DMS153 treated with DMSO at 0.1 percent for 48 hours (cell line): ENCODE results near the gene TEKT1.
"Not testable (repeated sequence)": the region's sequence is repeated elsewhere in the genome, so short reads cannot be mapped to it uniquely, and the experiment has no call there.

Experiments
- DNase-seq: peaks from one replicate; lab custom pipeline; 2025; ENCODE audit not compliant: unreplicated experiment; lab: John Stamatoyannopoulos, UW

Gene TEKT1

DNA sequence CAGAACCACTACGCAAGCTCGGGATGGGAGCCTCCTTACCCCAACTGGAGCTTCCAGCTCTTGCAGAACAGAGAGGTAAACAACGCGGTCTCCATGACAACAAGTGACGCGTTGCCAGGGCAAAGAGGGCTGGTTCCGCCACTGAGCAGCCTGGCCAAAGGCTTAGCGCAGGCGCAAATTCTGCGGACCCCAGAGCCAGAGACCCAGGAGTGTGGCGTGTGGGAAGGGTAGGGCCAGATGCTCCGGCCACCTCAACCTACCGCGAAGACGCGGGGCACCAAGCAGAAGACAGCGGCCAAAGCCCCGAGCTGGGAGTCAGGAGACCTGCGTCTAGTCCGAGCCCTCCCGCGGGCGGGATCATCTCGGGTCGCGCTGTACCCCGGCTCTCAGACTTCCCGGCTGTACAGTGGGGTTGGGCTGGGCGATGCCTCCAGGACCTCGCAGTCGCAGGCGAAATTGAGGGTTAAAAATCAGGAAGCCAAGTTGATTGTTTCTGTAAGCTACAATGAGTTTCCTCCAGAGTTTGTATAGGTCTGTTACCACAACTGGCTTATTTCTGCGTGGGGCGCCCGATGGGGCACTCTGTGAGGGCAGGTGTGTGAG, at the start of gene TEKT1:
TEKT1 (minus strand) TSS at position 69 of the 603 bp plus-strand sequence. CDS start 1,353 bp downstream, outside the sequence.
- peak; percentile 9 for DNase-seq

DNA sequence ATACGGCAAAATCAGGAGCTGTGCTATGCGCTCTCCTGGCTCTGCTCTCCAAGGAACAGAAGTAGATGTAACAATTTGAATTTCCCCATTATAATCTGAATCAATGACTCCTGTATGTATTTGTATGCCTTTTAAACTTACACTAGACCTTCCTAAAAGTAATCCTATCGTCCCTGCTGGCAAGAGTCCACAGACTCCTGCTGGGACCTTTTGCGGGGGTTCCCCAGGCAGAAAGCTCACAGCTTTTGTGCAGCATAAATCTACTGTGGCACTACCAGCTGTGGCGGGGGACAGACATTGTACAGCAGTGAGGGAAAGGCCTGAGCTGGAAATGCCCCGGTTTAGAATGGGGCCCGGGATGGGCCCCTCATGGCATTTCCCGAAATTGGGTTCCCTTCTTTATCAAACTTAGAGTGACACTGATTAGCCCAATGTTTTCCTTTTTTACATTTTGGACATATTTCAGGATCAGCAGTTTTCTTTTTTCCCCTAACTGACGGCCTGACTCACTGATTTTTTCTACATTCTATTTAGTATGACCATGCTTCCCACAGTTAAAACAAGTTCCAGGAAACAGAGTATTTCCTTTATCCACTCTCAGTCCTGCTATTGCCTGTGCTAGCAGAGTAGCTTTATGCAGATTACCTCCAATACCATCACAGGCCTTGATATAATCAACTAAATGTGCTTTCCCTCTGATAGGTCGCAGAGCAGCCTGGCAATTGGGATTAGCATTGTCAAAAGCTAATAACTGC, 47.9 kb upstream of the TEKT1 start:
- DNase-seq = not testable (repeated sequence)

DNA sequence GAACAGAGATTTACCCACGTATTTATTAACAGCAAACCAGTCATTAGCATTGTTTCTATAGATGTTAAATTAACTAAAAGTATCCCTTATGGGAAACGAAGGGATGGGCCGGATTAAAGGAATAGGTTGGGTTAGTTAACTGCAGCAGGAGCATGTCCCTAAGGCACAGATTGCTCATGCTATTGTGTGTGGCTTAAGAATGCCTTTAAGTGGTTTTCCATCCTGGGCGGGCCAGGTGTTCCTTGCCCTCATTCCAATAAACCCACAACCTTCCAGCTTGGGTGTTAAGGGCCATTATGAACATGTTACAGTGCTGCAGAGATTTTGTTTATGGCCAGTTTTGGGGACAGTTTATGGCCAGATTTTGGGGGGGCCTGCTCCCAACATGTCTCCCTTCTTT, 43.7 kb upstream of the TEKT1 start:
- DNase-seq = not testable (repeated sequence)

DNA sequence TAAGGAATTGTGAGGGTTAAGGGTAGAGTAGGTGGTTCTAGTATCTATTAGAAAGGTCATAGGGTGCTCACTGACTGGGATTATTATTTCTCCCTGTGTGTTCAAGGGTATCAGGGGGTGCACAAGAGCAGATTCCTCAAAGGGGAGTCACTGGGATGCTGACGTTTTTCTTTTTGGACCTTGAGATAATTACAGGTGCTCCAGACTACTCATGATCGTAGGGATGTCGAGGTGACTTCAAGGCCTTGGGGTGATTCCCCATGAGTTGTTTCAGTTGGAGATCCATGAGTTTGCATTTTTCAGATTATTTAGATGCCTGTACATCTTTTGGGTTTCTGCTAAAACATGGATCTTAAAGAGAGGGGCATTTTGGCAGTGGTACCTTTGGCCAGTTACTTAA, 41.4 kb upstream of the TEKT1 start:
- no peak for DNase-seq

DNA sequence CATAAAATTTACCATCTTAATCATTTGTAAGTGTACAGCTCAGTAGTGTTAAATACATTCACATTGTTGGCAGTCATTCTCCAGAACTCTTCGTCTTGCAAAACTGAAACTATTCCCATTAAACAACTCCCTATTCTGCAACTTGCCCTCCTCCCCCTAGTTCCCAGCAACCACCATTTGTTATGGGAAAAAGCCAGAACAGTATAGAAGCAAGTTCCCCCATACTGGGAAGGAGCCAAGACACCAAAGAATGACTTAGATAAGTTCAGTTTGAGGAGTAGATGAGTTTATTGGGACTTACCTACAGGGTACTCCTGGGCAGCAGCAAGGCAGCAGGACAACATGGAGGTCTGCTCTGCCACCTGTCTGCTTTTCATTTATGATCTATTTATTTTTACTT, 39.3 kb upstream of the TEKT1 start:
- DNase-seq = no peak

DNA sequence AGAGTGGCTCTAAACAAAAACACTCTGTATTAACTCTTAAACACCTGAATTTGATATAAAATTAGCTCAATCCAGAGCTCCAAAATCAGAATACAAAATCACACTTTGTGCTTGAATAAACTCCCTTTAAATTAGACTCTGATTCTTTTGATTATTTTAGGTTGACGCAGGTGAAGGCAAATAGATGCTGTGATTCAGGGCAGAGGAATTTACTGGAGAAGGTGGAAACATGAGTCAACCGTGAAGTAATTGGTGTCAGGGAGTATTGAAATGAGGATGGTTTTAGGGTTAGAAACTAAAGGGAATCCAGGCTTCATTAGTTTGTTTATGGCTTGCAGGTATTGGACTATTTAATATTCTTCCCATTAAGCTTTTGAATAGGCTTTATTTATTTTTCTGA, 37.1 kb upstream of the TEKT1 start:
- DNase-seq = no peak

DNA sequence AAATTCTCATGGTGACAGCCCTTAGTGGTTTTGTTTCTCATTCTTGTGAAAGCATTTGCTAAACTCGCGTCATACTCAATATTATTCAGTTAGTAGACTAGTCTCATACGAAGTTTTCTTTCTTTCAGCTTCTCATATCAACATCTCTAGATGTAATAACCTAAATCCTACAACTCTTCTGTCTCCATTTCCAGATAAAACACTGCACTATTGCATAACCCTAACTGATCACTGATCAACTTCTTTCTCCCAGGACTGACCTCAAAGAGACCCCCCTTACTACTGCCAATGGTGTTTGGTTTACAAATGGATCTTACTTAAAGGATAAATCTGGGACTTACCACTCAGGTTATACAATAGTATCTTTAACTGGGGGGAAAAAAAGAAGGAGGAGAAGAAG, 36.3 kb upstream of the TEKT1 start:
- DNase-seq = no peak

DNA sequence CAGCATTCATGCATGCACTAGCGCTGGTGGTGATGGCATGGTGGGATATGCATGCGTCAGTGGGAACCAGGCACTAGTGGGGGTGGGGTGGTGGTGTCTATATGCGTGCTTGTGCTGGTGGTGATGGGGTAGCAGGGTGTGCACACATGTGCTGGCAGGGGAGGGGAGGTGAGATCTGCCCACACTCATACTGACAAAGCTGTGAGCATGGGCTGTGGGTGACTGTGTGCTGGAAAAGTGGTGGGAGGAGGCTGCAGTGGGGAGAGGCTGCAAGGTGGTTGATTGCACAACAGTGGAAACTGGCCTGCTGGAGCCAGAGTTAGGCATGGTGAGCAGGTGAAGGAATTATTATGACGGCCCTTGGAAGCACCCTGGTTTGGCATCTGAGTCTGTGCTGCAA, 31.3 kb upstream of the TEKT1 start:
- DNase-seq = no peak

DNA sequence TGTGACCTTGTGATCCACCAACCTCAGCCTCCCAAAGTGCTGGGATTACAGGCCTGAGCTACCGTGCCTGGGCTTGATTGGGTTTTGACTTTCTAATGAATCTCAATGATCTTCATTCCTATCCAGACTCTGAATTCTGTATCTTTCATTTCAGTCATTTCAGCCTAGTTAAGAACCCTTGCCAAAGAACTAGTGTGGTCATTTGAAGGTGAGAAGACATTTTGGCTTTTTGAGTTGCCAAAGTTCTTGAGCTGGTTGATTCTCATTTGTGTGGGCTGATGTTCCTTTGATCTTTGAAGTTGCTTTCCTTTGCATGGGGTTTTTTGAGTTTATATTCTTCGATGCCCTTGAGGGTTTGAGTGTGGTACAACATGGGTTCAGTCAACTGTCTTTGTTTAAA, 30.6 kb upstream of the TEKT1 start:
- DNase-seq = no peak

DNA sequence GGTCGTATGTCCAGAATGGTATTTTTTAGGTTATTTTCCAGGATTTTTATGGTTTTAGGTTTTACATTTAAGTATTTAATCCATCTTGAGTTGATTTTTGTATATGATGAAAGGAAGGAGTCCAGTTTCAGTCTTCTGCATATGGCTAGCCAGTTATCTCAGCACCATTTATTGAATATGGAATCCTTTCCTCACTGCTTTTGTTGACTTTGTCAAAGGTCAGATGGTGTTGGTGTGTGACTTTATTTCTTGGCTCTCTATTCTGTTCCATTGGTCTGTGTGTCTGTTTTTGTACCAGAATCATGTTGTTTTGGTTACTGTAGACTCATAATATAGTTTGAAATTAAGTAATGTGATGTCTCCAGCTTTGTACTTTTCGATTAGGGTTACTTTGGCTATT, 26.4 kb upstream of the TEKT1 start:
- no peak for DNase-seq

DNA sequence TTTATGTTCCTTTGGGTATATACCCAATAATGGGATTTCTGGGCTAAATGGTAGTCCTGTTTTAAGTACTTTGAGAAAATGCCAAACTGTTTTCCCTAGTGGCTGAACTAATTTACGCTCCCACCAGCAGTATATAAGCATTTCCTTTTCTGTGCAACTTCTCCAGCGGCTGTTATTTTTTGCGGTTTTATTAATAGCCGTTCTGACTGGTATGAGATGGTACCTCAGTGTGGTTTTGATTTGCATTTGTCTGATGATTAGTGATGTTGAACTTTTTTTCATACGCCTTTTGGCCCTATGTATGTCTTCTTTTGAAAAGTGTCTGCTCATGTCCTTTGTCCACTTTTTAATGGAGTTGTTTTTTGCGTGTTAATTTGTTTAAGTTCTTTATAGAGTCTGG, 25.8 kb upstream of the TEKT1 start:
- DNase-seq = no peak

DNA sequence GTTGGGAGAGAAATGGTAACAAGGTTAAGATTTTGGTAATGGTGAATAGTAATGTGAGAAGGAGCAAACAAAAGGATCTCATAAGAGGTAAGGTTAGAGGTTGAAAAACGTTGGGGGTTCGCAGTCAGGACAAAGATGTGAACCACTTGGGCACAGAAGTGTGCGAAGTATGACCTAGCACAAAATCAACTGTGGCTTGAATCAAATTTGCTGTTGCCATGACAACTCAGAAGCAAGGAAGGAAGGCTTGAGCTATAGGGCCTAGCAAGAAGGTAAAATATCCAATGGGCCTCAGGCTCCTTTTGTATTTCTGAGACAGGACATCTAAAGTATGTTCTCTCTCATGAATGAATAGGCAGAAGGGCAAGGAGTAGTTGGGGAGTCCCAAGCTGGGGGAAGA, 24.5 kb upstream of the TEKT1 start:
- no peak for DNase-seq

DNA sequence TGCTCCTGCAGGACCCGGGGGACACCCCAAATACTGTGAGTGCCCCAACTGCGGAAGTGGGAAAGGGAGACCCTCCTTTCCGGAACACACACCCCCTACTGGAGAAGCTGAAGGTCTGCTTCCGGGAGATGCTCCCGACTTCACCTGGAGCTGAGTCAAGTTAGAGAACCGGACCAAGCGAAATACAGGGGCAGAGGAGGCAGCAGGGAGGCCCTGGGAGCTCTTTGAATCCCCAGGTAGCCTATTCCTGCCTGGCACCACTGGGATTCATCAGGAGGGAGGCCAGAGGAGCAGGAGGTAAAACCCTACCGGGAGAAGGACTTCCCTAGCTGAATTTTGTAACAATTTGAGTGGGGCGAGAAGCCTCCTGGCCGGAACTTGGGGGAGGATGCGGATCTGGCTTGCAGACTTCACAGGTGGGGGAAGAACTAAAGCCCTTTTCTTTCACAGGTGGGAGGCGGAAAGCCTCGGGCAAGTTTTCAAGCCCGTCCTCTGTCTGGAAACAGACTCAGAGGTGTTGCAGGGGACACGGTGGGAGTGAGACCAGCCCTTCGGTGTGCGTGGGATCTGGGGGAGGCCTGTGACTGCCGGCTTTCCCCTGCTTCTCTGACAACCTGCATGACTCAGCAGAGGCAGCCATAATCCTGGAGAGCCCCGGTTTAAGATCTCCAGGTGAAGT, 22.4 kb upstream of the TEKT1 start:
- peak; percentile 15 for DNase-seq

DNA sequence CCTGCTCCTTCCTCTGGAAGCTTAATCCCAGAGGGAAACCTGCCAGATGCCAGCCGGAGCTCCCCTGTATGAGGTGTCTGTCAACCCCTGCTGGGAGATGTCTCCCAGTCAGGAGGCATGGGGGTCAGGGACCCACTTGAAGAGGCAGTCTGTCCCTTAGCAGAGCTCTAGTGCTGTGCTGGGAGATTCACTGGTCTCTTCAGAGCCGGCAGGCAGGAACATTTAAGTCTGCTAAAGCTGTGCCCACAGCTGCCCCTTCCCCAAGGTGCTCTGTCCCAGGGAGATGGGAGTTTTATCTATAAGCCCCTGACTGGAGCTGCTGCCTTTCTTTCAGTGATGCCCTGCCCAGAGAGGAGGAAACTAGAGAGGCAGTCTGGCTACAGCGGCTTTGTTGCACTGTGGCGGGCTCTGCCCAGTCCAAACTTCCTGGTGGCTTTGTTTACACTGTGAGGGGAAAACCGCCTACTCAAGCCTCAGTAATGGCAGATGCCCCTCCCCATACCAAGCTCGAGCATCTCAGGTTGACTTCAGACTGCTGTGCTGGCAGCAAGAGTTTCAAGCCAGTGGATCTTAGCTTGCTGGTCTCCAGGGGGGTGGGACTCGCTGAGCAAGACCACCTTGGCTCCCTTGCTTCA, 17.1 kb upstream of the TEKT1 start:
- not testable (repeated sequence) for DNase-seq

DNA sequence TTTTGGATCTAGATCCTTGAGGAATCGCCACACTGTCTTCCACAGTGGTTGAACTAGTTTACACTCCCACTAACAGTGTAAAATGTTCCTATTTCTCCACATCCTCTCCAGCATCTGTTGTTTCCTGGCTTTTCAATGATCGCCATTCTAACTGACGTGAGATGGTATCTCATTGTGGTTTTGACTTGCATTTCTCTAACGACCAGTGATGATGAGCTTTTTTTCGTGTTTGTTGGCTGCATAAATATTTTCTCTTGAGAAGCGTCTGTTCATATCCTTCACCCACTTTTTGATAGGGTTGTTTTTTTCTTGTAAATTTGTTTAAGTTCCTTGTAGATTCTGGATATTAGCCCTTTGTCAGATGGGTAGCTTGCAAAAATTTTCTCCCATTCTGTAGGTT, 14.6 kb upstream of the TEKT1 start:
- not testable (repeated sequence) for DNase-seq

DNA sequence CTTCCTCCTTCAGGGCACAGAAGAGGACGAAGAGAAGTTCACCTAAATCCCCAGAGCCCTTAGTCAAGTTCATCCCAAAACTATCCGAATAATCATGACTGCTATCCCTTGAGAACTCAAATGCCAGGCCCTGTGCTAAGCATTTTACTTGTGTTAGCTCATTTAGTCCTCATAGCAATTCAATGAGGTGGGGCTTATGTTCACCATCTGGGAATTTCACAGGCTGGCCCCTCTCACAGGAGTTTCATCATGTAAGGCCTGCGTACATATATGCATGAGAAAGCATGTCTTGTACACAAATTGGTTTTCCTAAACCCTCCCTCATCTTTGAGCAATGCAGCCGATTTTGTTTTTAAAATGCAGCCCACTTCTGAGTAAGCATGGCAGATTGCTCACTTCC, 12.9 kb upstream of the TEKT1 start:
- DNase-seq = not testable (repeated sequence)

DNA sequence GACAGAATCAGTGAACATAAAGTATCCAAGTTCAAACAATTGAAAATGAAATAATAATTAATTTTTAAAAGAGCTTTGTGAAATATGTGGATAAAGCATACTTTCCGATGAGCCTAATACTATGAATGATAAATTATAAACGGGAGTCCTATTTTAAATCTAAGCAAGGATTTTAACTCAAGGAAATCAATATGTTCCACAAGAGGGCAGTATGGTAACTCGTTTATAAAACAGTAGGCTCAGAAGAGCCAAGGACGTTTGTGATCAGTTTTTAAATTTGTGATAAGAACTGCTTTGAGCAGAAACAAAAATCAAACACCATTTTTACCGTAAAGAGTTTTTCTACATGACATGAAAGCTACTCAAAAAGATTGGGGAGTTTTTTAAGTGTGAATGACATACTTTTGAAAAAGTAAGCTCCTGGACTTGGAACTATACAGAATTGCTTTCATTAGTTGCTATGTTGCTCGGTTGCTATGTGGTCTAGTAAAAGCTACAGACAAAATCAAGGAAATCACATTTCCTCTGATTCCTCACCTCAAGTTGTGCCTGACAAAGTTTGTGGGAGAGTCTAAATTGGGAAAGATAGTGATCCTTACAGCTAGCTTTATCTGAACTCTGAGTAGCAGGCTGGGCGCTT, 11.8 kb upstream of the TEKT1 start:
- DNase-seq = peak; percentile 2

DNA sequence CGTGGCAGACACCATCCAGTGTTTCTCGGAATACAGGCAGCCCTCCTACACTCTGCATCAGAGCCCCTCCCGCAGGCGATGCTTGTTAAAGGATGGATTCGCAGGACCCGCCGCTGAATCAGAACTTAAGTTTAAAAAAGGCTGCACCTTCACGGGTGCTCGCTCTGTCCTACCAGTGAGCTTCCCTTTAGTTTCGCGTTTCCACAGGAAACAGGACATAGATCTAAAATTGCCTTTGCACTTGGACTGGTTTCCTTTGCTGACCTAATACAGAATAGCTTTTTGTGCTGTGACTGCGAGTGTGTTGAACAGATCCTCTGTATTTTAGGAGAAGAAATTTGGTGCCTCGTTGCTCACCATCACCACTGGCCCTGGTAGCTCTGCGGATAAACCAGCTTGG, 10.2 kb upstream of the TEKT1 start:
- DNase-seq = not testable (repeated sequence)

DNA sequence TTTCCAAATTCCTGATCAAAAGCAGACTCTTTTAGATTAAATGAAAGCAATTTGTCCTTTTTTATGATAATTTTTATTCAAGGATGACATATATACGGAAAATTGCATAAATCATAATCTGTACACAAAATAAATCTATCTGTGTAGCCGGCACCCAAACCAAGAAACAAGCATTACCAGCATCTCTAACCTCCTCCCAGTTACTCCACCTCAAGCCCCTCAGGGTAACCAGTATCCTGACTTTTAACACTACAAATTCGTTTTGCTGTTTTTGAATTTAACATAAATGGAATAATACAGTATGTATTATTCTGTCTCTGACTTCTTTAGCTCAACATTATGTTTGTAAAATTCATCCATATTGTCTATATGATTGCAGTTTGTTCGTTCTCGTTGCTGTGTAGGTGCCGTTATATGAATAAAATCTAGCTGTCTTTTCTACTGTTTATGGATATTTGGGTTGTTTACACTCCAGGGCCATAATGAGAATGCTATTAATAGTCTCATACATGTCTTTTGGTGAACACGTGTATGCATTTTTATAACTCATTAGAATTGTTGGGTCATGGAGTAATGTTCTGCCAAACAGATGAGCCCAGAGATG, 1.0 kb downstream of the TEKT1 start:
- no peak for DNase-seq

DNA sequence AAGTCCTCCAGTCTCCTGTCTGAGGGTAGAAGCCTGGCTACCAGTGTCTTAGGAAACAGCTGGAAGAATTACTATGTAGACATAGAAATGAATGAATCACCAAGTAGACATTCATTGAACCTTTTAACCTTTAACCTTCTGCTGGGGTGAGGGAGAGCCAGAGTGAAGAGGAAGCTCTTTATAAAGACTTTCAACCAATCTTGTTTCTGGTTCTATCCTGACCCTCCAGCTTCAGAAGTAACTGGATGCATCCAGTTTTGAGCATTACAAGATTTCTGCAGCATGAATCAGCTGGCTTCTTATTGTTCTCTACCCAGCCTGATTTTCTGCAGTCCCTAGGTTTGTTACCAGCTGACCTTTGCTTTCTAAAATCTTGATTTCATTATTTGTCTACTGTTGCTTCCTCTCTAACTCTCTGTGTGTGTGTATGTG, 8.5 kb downstream of the TEKT1 start:
- DNase-seq = no peak

DNA sequence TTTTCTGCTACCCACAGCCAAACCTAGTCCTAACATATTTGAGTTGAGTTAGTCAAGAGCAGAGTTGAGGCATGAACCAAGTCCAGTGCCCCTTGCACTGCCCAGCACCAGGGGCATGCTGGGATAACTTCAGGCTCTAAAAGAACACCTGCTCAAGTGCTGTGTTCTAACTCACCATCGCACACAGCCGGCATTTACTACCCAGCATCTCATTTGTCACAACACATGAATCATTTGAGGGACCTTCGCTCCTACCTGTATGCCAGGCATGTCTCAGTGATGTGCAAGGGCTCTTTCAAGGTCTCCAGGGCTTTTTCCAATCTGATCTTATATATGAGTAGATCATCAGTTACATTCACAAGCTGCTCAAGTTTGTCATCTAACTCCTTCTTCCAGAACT, 12.6 kb downstream of the TEKT1 start:
- DNase-seq = no peak
